K562 (cell line): ENCODE results near the gene MAD1L1.

Source experiments
- CTCF ChIP-seq, 3 experiments: IDR thresholded peaks in 2 of 3; conservative IDR thresholded peaks in 1 of 3; 2 replicates each; pipeline ENCODE4 v1.5.1; 2011 to 2012; ENCODE audit warnings: low read length in 3 of 3, mild to moderate bottlenecking in 3 of 3, control low read depth in 2 of 3, improper control_type of control experiment in 1 of 3, inconsistent platforms in 1 of 3, low read depth in 1 of 3, mixed read lengths in 1 of 3, moderate library complexity in 1 of 3; ENCODE audit not compliant: insufficient read depth in 2 of 3
- DEAF1 ChIP-seq: fragments of 450-650 bp; formaldehyde crosslinking; IDR thresholded peaks from 2 replicates; pipeline ENCODE4 v1.4.0; 2020; ENCODE audit warnings: mild to moderate bottlenecking, moderate library complexity
- HMG20B ChIP-seq: fragments of 250-450 bp; sonication (Bioruptor Pico); IDR thresholded peaks from 2 replicates; pipeline ENCODE4 v1.5.0; 2021; ENCODE audit warnings: mild to moderate bottlenecking
- MED1 ChIP-seq: sonication (generic); formaldehyde crosslinking; IDR thresholded peaks from 2 replicates; pipeline ENCODE4 v1.8.1; 2023; ENCODE audit warnings: missing genetic modification reagents, borderline replicate concordance
- MTA1 ChIP-seq: fragments of 450-650 bp; IDR thresholded peaks from 2 replicates; pipeline ENCODE4 v1.6.1; 2017; ENCODE audit warnings: borderline replicate concordance
- NFYB ChIP-seq: IDR thresholded peaks from 2 replicates; pipeline ENCODE4 v1.6.1; 2011; ENCODE audit warnings: mild to moderate bottlenecking, moderate library complexity; ENCODE audit not compliant: insufficient read length; ENCODE audit errors: extremely low read depth
- NR2C1 ChIP-seq, 2 experiments: fragments of 450-650 bp; IDR thresholded peaks; 2 replicates each; pipeline ENCODE4 v1.6.1; 2017; ENCODE audit warnings: mild to moderate bottlenecking in 2 of 2, antibody characterized with exemption in 1 of 2, inconsistent platforms in 1 of 2, missing compliant biosample characterization in 1 of 2, missing genetic modification characterization in 1 of 2
- PTTG1 ChIP-seq: fragments of 450-650 bp; IDR thresholded peaks from 2 replicates; pipeline ENCODE4 v1.6.1; 2016; ENCODE audit warnings: low read depth, mild to moderate bottlenecking, missing genetic modification characterization, missing compliant biosample characterization
- RCOR1 ChIP-seq, 2 experiments: IDR thresholded peaks; 2 replicates each; pipeline ENCODE4 v1.6.1; 2012; ENCODE audit warnings: low read depth in 2 of 2, low read length in 2 of 2, borderline replicate concordance in 1 of 2, improper control_type of control experiment in 1 of 2
- TAF15 ChIP-seq: fragments of 200-400 bp; formaldehyde crosslinking; IDR thresholded peaks from 2 replicates; pipeline ENCODE4 v1.6.1; 2017; ENCODE audit warnings: mild to moderate bottlenecking, low read depth, low read length, moderate library complexity
- ZNF146 ChIP-seq: IDR thresholded peaks from one replicate; pipeline ENCODE4 v1.6.1; 2018; ENCODE audit warnings: missing compliant biosample characterization; ENCODE audit not compliant: unreplicated experiment
- ZNF592 ChIP-seq: fragments of 450-650 bp; IDR thresholded peaks from 2 replicates; pipeline ENCODE4 v1.6.1; 2017; ENCODE audit warnings: antibody characterized with exemption, mild to moderate bottlenecking

- TF ChIP-seq NFYB = no peak
- TF ChIP-seq HMG20B (CRISPR knock-in tag) = no peak
- no peak for TF ChIP-seq RCOR1 (IDR thresholded peaks at IDR 0.05; ENCODE audit: borderline replicate concordance in 1 of 2, low read depth in 2 of 2, low read length in 2 of 2)
- TF ChIP-seq NR2C1 (IDR thresholded peaks at IDR 0.05) = no peak
- TF ChIP-seq NR2C1 (tag; IDR thresholded peaks at IDR 0.05) = no peak
- TF ChIP-seq CTCF (IDR thresholded peaks at IDR 0.05 in 2 of 3, conservative IDR thresholded peaks at IDR 0.05 in 1 of 3; ENCODE audit: insufficient read depth in 2 of 3, low read depth in 1 of 3, low read length in 3 of 3) = no peak
- TF ChIP-seq MTA1 = no peak
- no peak for TF ChIP-seq TAF15
- no peak for TF ChIP-seq PTTG1 (tag)
- no peak for TF ChIP-seq DEAF1
- no peak for TF ChIP-seq ZNF146 (CRISPR knock-in tag)
- TF ChIP-seq ZNF592 = no peak
- TF ChIP-seq MED1 (CRISPR knock-in tag) = no peak
Measured at GRCh38 chr7:1886361-1887064, 346.2 kb downstream of the MAD1L1 start.
